ENCODE results near the gene WDR20. TPM values are rescaled to one million over a fixed set of nuclear protein-coding genes. Genes with fewer than 3 reads are reported as not detected.

WDR20 gene
- total and polyA plus RNA-seq, 2 donors from 2014 or later, result 12.6 to 44.2 TPM

GRCh38 chr14:102200690-102201352 lies 61.1 kb downstream of the WDR20 start:
- no peak for FAIRE-seq
- DNase-seq, result no peak
- Histone ChIP-seq H3K4me1 (ENCODE audit: control insufficient read depth in 2 of 3, insufficient read depth in 2 of 3, low read depth in 1 of 3, low read length in 3 of 3) (peaks cover 0 to 2% (median 0%) of the 10 kb centered on the region in 3 donors), H3K36me3 (ENCODE audit: control insufficient read depth in 2 of 3, insufficient read depth in 3 of 3, low read length in 3 of 3) (peaks cover 2 to 22% (median 21%) of the 10 kb centered on the region in 3 donors), H3K27me3 (ENCODE audit: control insufficient read depth, insufficient read depth, low read length) (no peaks in the 10 kb centered on the region), H3K27ac (ENCODE audit: low read depth in 2 of 2, low read length in 2 of 2) (no peak overlapping the region), H3K9ac (ENCODE audit: low read length in 3 of 3) (no peak overlapping the region), H3K9me3 (ENCODE audit: control insufficient read depth in 2 of 3, insufficient read depth in 1 of 3, low read length in 3 of 3) (no peaks in the 10 kb centered on the region), H3K4me3 (ENCODE audit: low read length in 3 of 3) (no peak overlapping the region)
- intact Hi-C loops (cut with DNase I), result no loop called here
- TF ChIP-seq CTCF (IDR thresholded peaks at IDR 0.05; ENCODE audit: borderline replicate concordance, extremely low read depth, insufficient read depth), result no peak

- Histone ChIP-seq H3K9me3 (ENCODE audit: control insufficient read depth in 2 of 3, insufficient read depth in 1 of 3, low read length in 3 of 3) (no peaks in the 10 kb centered on the region), H3K36me3 (ENCODE audit: control insufficient read depth in 2 of 3, insufficient read depth in 3 of 3, low read length in 3 of 3) (peaks cover 2 to 22% (median 21%) of the 10 kb centered on the region in 3 donors), H3K4me3 (ENCODE audit: low read length in 3 of 3) (no peak overlapping the region), H3K9ac (ENCODE audit: low read length in 3 of 3) (no peak overlapping the region), H3K27ac (ENCODE audit: low read depth in 2 of 2, low read length in 2 of 2) (no peak overlapping the region), H3K27me3 (ENCODE audit: control insufficient read depth, insufficient read depth, low read length) (no peaks in the 10 kb centered on the region), H3K4me1 (ENCODE audit: control insufficient read depth in 2 of 3, insufficient read depth in 2 of 3, low read depth in 1 of 3, low read length in 3 of 3) (peaks cover 0 to 2% (median 0%) of the 10 kb centered on the region in 3 donors)
- no peak for DNase-seq
- no peak for TF ChIP-seq CTCF (IDR thresholded peaks at IDR 0.05; ENCODE audit: borderline replicate concordance, extremely low read depth, insufficient read depth)
- FAIRE-seq, result no peak
- intact Hi-C loops (cut with DNase I), result no loop called here
These were observed 61.6 kb downstream of the WDR20 start for GRCh38 chr14:102201353-102201738.

- H3K4me3 ChIP-seq (ENCODE audit: low read length in 3 of 3), result no peak overlapping the region
- peaks cover 2 to 22% (median 22%) of the 10 kb centered on the region in 3 donors for H3K36me3 ChIP-seq (ENCODE audit: control insufficient read depth in 2 of 3, insufficient read depth in 3 of 3, low read length in 3 of 3)
- intact Hi-C loops (cut with DNase I), result no loop called here
- H3K4me1 ChIP-seq (ENCODE audit: control insufficient read depth in 2 of 3, insufficient read depth in 2 of 3, low read depth in 1 of 3, low read length in 3 of 3), result peaks cover 0 to 3% (median 0%) of the 10 kb centered on the region in 3 donors
- FAIRE-seq (no peak), DNase-seq (no peak)
- H3K27ac ChIP-seq (ENCODE audit: low read depth in 2 of 2, low read length in 2 of 2), result no peak overlapping the region
- H3K27me3 ChIP-seq (ENCODE audit: control insufficient read depth, insufficient read depth, low read length), result no peaks in the 10 kb centered on the region
- no peak overlapping the region for H3K9ac ChIP-seq (ENCODE audit: low read length in 3 of 3)
- no peak for TF ChIP-seq CTCF (IDR thresholded peaks at IDR 0.05; ENCODE audit: borderline replicate concordance, extremely low read depth, insufficient read depth)
- H3K9me3 ChIP-seq (ENCODE audit: control insufficient read depth in 2 of 3, insufficient read depth in 1 of 3, low read length in 3 of 3), result no peaks in the 10 kb centered on the region
These were observed 62.1 kb downstream of the WDR20 start for GRCh38 chr14:102201776-102202175.

All from kidney (tissue), 14 donors.